Endothelial cell of umbilical vein (primary cell): ENCODE measurements around the gene APOB. TPM values are rescaled to one million over a fixed set of nuclear protein-coding genes. Genes with fewer than 3 reads are reported as not detected.

ENCODE experiments used
- BruUV-seq: library from RNA; stranded (reverse); fragments of 400-500 nt; replicated peaks from 2 replicates; lab custom pipeline; 2021; lab: Mats Ljungman, UMichigan
- CTCF ChIA-PET: fragments of 300-600, 350-600 bp; sonication (Branson Sonifier 250); formaldehyde crosslinking; loops from one replicate; lab custom pipeline; 2021; ENCODE audit warnings: antibody characterized with exemption, inconsistent platforms; lab: Charles Lee
- POLR2A ChIA-PET: fragments of 300-600, 350-600 bp; sonication (Branson Sonifier 250); formaldehyde crosslinking; loops from one replicate; lab custom pipeline; 2021; ENCODE audit warnings: antibody characterized with exemption, inconsistent platforms; lab: Charles Lee
- DNase-seq: peaks from one replicate; pipeline ENCODE4 v3.0.0-alpha.2; 2011; ENCODE audit warnings: low read depth, low spot score
- FAIRE-seq: peaks from 2 replicates; lab custom pipeline; 2011; peaks lifted over from hg19 to GRCh38; lab: Jason Lieb, UNC
- H2AFZ ChIP-seq: 2 replicates; pipeline ENCODE4 v1.6.0; 2012; ENCODE audit warnings: low read depth, low read length, control low read depth, inconsistent platforms
- H3K27ac ChIP-seq: 2 replicates; pipeline ENCODE4 v1.5.1; 2011; ENCODE audit warnings: low read depth, mild to moderate bottlenecking, control low read depth, low read length, moderate library complexity; ENCODE audit not compliant: insufficient read depth
- H3K27me3 ChIP-seq, 2 experiments: 2 replicates each; pipeline versions ENCODE4 v1.6.0 to v1.6.1; 2011; ENCODE audit warnings: low read length in 2 of 2, mixed read lengths in 1 of 2; ENCODE audit not compliant: control insufficient read depth in 2 of 2, insufficient read depth in 2 of 2
- H3K36me3 ChIP-seq, 2 experiments: 2 replicates in 1 of 2; 3 replicates in 1 of 2; pipeline ENCODE4 v1.5.1; 2011; ENCODE audit warnings: low read length in 2 of 2, mild to moderate bottlenecking in 1 of 2, moderate library complexity in 1 of 2; ENCODE audit not compliant: control insufficient read depth in 2 of 2, insufficient read depth in 2 of 2; ENCODE audit errors: extremely low read depth in 1 of 2
- H3K4me1 ChIP-seq: 3 replicates; pipeline ENCODE4 v1.5.1; 2011; ENCODE audit warnings: mild to moderate bottlenecking, low read length; ENCODE audit not compliant: control insufficient read depth, insufficient read depth; ENCODE audit errors: extremely low read depth
- H3K4me2 ChIP-seq: 2 replicates; pipeline ENCODE4 v1.6.1; 2011; ENCODE audit warnings: low read length, control low read depth, mixed read lengths; ENCODE audit not compliant: insufficient read depth
- H3K4me3 ChIP-seq, 3 experiments: fragments of 200-600 bp in 1 of 3; sonication (generic), shearing (Covaris generic) in 1 of 3; replicated peaks in 1 of 3; 2 replicates each; pipeline ENCODE4 v1.5.1; 2011 to 2016; ENCODE audit warnings: control low read depth in 3 of 3, low read length in 3 of 3, mild to moderate bottlenecking in 2 of 3, inconsistent platforms in 1 of 3, low read depth in 1 of 3, moderate library complexity in 1 of 3; ENCODE audit not compliant: insufficient read depth in 1 of 3
- H3K79me2 ChIP-seq: 2 replicates; pipeline ENCODE4 v1.6.0; 2012; ENCODE audit warnings: low read length, inconsistent platforms; ENCODE audit not compliant: control insufficient read depth, insufficient read depth
- H3K9ac ChIP-seq: replicated peaks from 2 replicates; pipeline ENCODE3; 2011; ENCODE audit warnings: low read length, control low read depth; ENCODE audit not compliant: insufficient read depth; ENCODE audit errors: extremely low read depth
- H3K9me1 ChIP-seq: replicated peaks from 3 replicates; pipeline ENCODE4 v1.6.0; 2011; ENCODE audit warnings: mild to moderate bottlenecking, low read length; ENCODE audit not compliant: control insufficient read depth, insufficient read depth; ENCODE audit errors: extremely low read depth
- H3K9me3 ChIP-seq: replicated peaks from 2 replicates; pipeline ENCODE4 v1.5.1; 2012; ENCODE audit warnings: low read length, inconsistent platforms; ENCODE audit not compliant: control insufficient read depth, insufficient read depth
- H4K20me1 ChIP-seq: replicated peaks from 2 replicates; pipeline ENCODE3; 2011; ENCODE audit warnings: mild to moderate bottlenecking, low read length; ENCODE audit not compliant: control insufficient read depth, insufficient read depth; ENCODE audit errors: extremely low read depth
- FOS ChIP-seq: IDR thresholded peaks from 2 replicates; pipeline ENCODE4 v1.6.1; 2011; ENCODE audit warnings: mild to moderate bottlenecking, low read length, moderate library complexity, borderline replicate concordance; ENCODE audit not compliant: insufficient read depth
- GATA2 ChIP-seq: IDR thresholded peaks from 2 replicates; pipeline ENCODE4 v1.7.0; 2011; ENCODE audit warnings: low read depth, mild to moderate bottlenecking, moderate library complexity, mixed read lengths, low read length; ENCODE audit not compliant: insufficient read length, insufficient read depth
- JUN ChIP-seq: IDR thresholded peaks from 2 replicates; pipeline ENCODE4 v1.6.1; 2011; ENCODE audit warnings: borderline replicate concordance, low read depth; ENCODE audit not compliant: insufficient read length, insufficient read depth
- MYC ChIP-seq: IDR thresholded peaks from one replicate; pipeline ENCODE4 v1.6.1; 2011; ENCODE audit warnings: mild to moderate bottlenecking, low read depth, low read length
- POLR2AphosphoS5 ChIP-seq: IDR thresholded peaks from 2 replicates; pipeline ENCODE4 v1.6.1; 2012; ENCODE audit warnings: low read depth, mild to moderate bottlenecking, control low read depth, low read length, moderate library complexity; ENCODE audit not compliant: insufficient read depth
- dilution Hi-C: fragments of 300-500 bp; cut with MboI; formaldehyde crosslinking; loops from one replicate; pipeline ENCODE4 v1.15.0; 2019; ENCODE audit warnings: low sequenced_read_pairs; ENCODE audit not compliant: extremely low pct_ligation_motif_present
- intact Hi-C: fragments of 100-400 bp; cut with micrococcal nuclease; formaldehyde crosslinking; loops from one replicate; pipeline ENCODE4 v1.10.0; 2022
- polyA plus RNA-seq, 4 experiments: library from polyadenylated mRNA; depleted of rRNA in 3 of 4; stranded (reverse) in 3 of 4; unstranded in 1 of 4; fragments of >200 nt; gene quantifications; 2 replicates each; pipeline versions ENCODE4 v1.2.1 to v1.2.3, GENCODE V29; 2011 to 2012; ENCODE audit warnings: missing spikeins in 1 of 4
- total RNA-seq: library from RNA; stranded (reverse); gene quantifications from 2 replicates; pipeline ENCODE4 v1.2.3, GENCODE V29; 2021
- TF ChIP-seq, protein P1 (sequence below): IDR thresholded peaks from 2 replicates; pipeline ENCODE4 v1.6.1; 2011; ENCODE audit not compliant: insufficient read depth, insufficient read length

Gene APOB
- total and polyA plus RNA-seq, 2 donors (not counting 3 experiments of a cell fraction or from before 2014, with no cell fraction given) = 0.07 to 0.09 TPM

DNA sequence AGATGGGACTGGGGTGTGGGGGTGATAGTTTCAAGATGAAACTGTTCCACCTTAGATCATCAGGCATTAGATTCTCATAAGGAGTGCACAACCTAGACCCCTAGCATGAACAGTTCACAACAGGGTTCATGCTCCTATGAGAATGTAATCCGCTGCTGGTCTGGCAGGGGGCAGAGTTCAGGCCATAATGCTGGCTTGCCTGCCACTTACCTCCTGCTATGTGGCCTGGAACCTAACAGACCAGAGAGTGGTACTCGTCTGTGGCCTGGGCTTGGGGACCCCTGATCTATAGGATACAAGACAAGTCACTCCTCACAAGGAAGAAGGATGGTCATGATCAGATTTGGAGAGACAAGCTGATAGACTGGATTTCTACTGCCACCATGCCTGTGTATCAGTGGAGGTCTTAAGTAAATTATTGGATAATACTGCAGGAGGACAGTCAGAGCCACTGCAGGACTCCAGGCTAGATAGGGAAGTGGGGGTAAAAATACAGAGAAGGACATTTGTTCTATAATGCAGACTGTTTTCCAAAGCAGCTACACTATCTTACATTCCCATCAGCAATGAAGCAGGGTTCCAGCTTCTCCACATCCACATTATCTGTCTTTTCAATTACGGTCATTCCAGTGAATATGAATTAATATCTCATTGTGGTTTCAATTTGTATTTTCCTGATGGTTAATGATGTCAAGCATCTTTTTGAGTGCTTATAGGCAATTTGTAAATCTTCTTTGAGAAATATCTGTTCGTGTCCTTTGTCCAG is 28.8 kb upstream of the APOB start:
- dilution Hi-C loops = no loop called here
- intact Hi-C loops = no loop called here
- Histone ChIP-seq H3K4me1 (peaks cover 14% of the 10 kb centered on the region), H2AFZ (no peak overlapping the region), H3K9ac (no peak overlapping the region), H3K27ac (no peak overlapping the region), H3K36me3 (no peaks in the 10 kb centered on the region), H3K79me2 (no peaks in the 10 kb centered on the region), H3K4me2 (no peak overlapping the region), H3K9me1 (no peaks in the 10 kb centered on the region), H3K4me3 (no peak overlapping the region), H3K9me3 (no peaks in the 10 kb centered on the region), H4K20me1 (no peaks in the 10 kb centered on the region), H3K27me3 (no peaks in the 10 kb centered on the region)
- TF ChIP-seq, protein P1, sequence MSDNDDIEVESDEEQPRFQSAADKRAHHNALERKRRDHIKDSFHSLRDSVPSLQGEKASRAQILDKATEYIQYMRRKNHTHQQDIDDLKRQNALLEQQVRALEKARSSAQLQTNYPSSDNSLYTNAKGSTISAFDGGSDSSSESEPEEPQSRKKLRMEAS = no peak
- TF ChIP-seq JUN (no peak), FOS (no peak), GATA2 (no peak), POLR2AphosphoS5 (no peak), MYC (no peak)
- no TSS peak for BruUV-seq
- ChIA-PET POLR2A (no interaction called here), CTCF (no interaction called here)
- FAIRE-seq = no peak
- no peak for DNase-seq
